GM23338 (cell line): ENCODE data around the gene CDKN1C. TPM values are rescaled to one million over a fixed set of nuclear protein-coding genes. Genes with fewer than 3 reads are reported as not detected.

Experiments
- ATAC-seq: fragments of 200-7000 bp; cut with Tn5 transposase; 3 replicates; pipeline ENCODE4 v1.9.1; 2020
- DNase-seq: peaks from one replicate; pipeline ENCODE4 v3.0.0-alpha.2; 2015; ENCODE audit warnings: low spot score
- H2AFZ ChIP-seq: fragments of 200-600 bp; sonication (generic); 2 replicates; pipeline ENCODE4 v1.8.0; 2016; ENCODE audit warnings: antibody characterized with exemption, mild to moderate bottlenecking, moderate library complexity
- H3F3A ChIP-seq: fragments of 200-600 bp; sonication (generic); replicated peaks from 2 replicates; pipeline ENCODE4 v1.8.0; 2017; ENCODE audit warnings: antibody characterized with exemption, mixed run types, low read depth
- H3K27ac ChIP-seq: fragments of 200-600 bp; sonication (generic); 2 replicates; pipeline ENCODE4 v1.6.1; 2016; ENCODE audit warnings: low read depth
- H3K27me3 ChIP-seq: fragments of 200-600 bp; sonication (generic); 2 replicates; pipeline ENCODE4 v1.8.0; 2016; ENCODE audit warnings: mild to moderate bottlenecking, mixed run types, moderate library complexity; ENCODE audit not compliant: insufficient read depth
- H3K36me3 ChIP-seq: fragments of 200-600 bp; sonication (generic); 2 replicates; pipeline ENCODE4 v1.8.0; 2016; ENCODE audit warnings: mild to moderate bottlenecking; ENCODE audit not compliant: insufficient read depth
- H3K4me1 ChIP-seq: fragments of 200-600 bp; sonication (generic); 2 replicates; pipeline ENCODE4 v1.8.0; 2016; ENCODE audit warnings: mild to moderate bottlenecking, moderate library complexity; ENCODE audit not compliant: insufficient read depth
- H3K4me2 ChIP-seq: fragments of 200-600 bp; sonication (generic); 2 replicates; pipeline ENCODE4 v1.7.1; 2017; ENCODE audit warnings: mixed run types
- H3K4me3 ChIP-seq: fragments of 200-600 bp; sonication (generic); 2 replicates; pipeline ENCODE4 v1.6.1; 2016; ENCODE audit warnings: mixed run types
- H3K79me2 ChIP-seq: fragments of 200-600 bp; sonication (generic); replicated peaks from 2 replicates; pipeline ENCODE4 v1.8.0; 2017; ENCODE audit warnings: mild to moderate bottlenecking; ENCODE audit not compliant: insufficient read depth
- H3K9me2 ChIP-seq: fragments of 200-600 bp; sonication (generic); 2 replicates; pipeline ENCODE4 v1.8.0; 2017; ENCODE audit not compliant: insufficient read depth
- H4K20me1 ChIP-seq: fragments of 200-600 bp; sonication (generic); replicated peaks from 2 replicates; pipeline ENCODE4 v1.8.0; 2017; ENCODE audit warnings: mild to moderate bottlenecking; ENCODE audit not compliant: insufficient read depth
- H3K27ac Mint-ChIP-seq: 2 replicates; pipeline ENCODE4 v1.8.0; 2020; ENCODE audit warnings: inconsistent platforms, mild to moderate bottlenecking, moderate library complexity, mixed read lengths
- H3K27me3 Mint-ChIP-seq: 3 replicates; pipeline ENCODE4 v1.8.0; 2022; ENCODE audit warnings: low read depth, mild to moderate bottlenecking, moderate library complexity, mixed read lengths, inconsistent platforms; ENCODE audit not compliant: insufficient read depth, poor library complexity
- H3K36me3 Mint-ChIP-seq: 3 replicates; pipeline ENCODE4 v1.8.0; 2021; ENCODE audit warnings: low read depth, mild to moderate bottlenecking, inconsistent platforms, moderate library complexity, mixed read lengths
- H3K4me1 Mint-ChIP-seq: 3 replicates; pipeline ENCODE4 v1.8.0; 2020; ENCODE audit warnings: mild to moderate bottlenecking, inconsistent platforms, mixed read lengths
- H3K4me3 Mint-ChIP-seq: 3 replicates; pipeline ENCODE4 v1.8.0; 2021; ENCODE audit warnings: moderate library complexity, mild to moderate bottlenecking, inconsistent platforms, mixed read lengths
- H3K9me3 Mint-ChIP-seq: 3 replicates; pipeline ENCODE4 v1.8.0; 2020; ENCODE audit warnings: moderate library complexity, mild to moderate bottlenecking, inconsistent platforms, mixed read lengths
- CREB1 ChIP-seq: fragments of 250-450 bp; sonication (Bioruptor Pico); IDR thresholded peaks from 2 replicates; pipeline ENCODE4 v1.5.0; 2020; ENCODE audit warnings: low read depth, mild to moderate bottlenecking, moderate library complexity
- EZH2 ChIP-seq: fragments of 200-600 bp; sonication (generic); IDR thresholded peaks from one replicate; pipeline ENCODE4 v1.8.0; 2017; ENCODE audit warnings: antibody characterized with exemption, mild to moderate bottlenecking, low read depth; ENCODE audit not compliant: unreplicated experiment
- JUNB ChIP-seq: IDR thresholded peaks from one replicate; pipeline ENCODE4 v1.6.1; 2016; ENCODE audit warnings: antibody characterized with exemption; ENCODE audit not compliant: unreplicated experiment
- POLR2AphosphoS5 ChIP-seq: IDR thresholded peaks from 2 replicates; pipeline ENCODE4 v1.6.1; 2016; ENCODE audit warnings: antibody characterized with exemption, low read depth
- REST ChIP-seq: IDR thresholded peaks from one replicate; pipeline ENCODE4 v1.6.1; 2018; ENCODE audit warnings: antibody characterized with exemption; ENCODE audit not compliant: unreplicated experiment
- ZNF331 ChIP-seq: fragments of 250-450 bp; sonication (Bioruptor Pico); IDR thresholded peaks from 2 replicates; pipeline ENCODE4 v1.5.0; 2020; ENCODE audit warnings: low read depth, mild to moderate bottlenecking, moderate library complexity
- ZNF462 ChIP-seq: fragments of 250-450 bp; sonication (Bioruptor Pico); IDR thresholded peaks from 2 replicates; pipeline ENCODE4 v1.5.0; 2020; ENCODE audit warnings: mild to moderate bottlenecking, moderate library complexity
- polyA plus RNA-seq: library from polyadenylated mRNA; unstranded; fragments of >200 nt; fragmentation: Nextera tagmentation; extraction: Ambion mirVana; gene quantifications from 2 replicates; pipeline ENCODE4 v1.2.1, GENCODE V29; 2016
- total RNA-seq: library from RNA; depleted of rRNA; stranded (reverse); fragments of >200 nt; shearing (Covaris generic); gene quantifications from 2 replicates; pipeline ENCODE4 v1.2.3, GENCODE V29; 2014

CDKN1C gene
- total and polyA plus RNA-seq, 2 experiments from 2014 or later, result 19.3 to 23.5 TPM

GRCh38 chr11:2862395-2863275 is 22.9 kb downstream of the CDKN1C start (continued):
- TF ChIP-seq REST (no peak), ZNF331 (no peak), ZNF462 (CRISPR knock-in tag) (no peak)

- Histone ChIP-seq H3K27me3 (peaks cover 52% of the 10 kb centered on the region), H3K79me2 (no peaks in the 10 kb centered on the region), H2AFZ (no peak overlapping the region), H3K36me3 (no peaks in the 10 kb centered on the region), H3K4me3 (no peak overlapping the region), H3F3A (0 out of 2 replicates have a peak, but pooled peaks cover 4% of the 10 kb centered on the region), H4K20me1 (no peaks in the 10 kb centered on the region), H3K9me2 (no peaks in the 10 kb centered on the region), H3K4me1 (peaks cover 22% of the 10 kb centered on the region), H3K4me2 (no peak overlapping the region), H3K27ac (no peak overlapping the region)
- ATAC-seq (no peak), DNase-seq (no peak)
- H3K27me3 Mint-ChIP-seq, result peaks cover 57% of the 10 kb centered on the region
- H3K4me1 Mint-ChIP-seq, result peaks cover 23% of the 10 kb centered on the region
- H3K36me3 Mint-ChIP-seq, result no peaks in the 10 kb centered on the region
- no peak overlapping the region for H3K27ac Mint-ChIP-seq
- no peak overlapping the region; the same call in 2 of the 3 replicates for H3K4me3 Mint-ChIP-seq
- TF ChIP-seq CREB1 (no peak), EZH2 (no peak), REST (no peak), POLR2AphosphoS5 (no peak), JUNB (no peak)
- no peaks in the 10 kb centered on the region; the same call in 2 of the 3 replicates for H3K9me3 Mint-ChIP-seq
These were observed 24.9 kb downstream of the CDKN1C start for GRCh38 chr11:2860636-2861035.
